Measurements from ENCODE around the gene NUP210.

DNA sequence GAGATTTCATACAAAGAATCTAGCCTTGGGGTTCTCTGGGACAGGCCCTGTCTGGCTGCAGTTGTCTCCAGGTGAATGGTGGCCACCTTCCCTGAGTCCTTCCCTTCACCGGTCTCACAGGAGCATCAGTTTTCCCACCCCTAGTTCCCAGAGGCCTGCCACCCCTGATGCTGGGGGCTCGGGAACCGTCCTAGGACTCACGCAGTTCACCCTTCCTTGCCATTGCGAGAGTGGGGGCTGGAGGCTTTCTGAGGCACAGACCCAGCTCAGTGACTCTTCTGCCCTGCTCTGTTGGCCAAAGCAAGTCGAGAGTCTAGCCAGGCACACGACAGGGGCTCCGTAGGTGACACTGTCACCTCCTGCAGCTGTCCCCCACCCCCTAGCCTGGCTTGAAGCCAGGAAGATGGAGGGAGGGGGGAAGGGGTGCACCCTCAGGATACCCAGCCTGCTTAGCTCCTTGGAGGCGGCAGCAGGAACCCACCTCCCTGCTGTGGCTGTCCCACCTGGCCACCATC, 130.3 kb downstream of the NUP210 start:
- TF ChIP-seq POLR2A (IDR thresholded peaks at IDR 0.05), result no peak
- TF ChIP-seq, protein P1, sequence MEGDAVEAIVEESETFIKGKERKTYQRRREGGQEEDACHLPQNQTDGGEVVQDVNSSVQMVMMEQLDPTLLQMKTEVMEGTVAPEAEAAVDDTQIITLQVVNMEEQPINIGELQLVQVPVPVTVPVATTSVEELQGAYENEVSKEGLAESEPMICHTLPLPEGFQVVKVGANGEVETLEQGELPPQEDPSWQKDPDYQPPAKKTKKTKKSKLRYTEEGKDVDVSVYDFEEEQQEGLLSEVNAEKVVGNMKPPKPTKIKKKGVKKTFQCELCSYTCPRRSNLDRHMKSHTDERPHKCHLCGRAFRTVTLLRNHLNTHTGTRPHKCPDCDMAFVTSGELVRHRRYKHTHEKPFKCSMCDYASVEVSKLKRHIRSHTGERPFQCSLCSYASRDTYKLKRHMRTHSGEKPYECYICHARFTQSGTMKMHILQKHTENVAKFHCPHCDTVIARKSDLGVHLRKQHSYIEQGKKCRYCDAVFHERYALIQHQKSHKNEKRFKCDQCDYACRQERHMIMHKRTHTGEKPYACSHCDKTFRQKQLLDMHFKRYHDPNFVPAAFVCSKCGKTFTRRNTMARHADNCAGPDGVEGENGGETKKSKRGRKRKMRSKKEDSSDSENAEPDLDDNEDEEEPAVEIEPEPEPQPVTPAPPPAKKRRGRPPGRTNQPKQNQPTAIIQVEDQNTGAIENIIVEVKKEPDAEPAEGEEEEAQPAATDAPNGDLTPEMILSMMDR (IDR thresholded peaks at IDR 0.05), result no peak

Measured in suprapubic skin (tissue), 3 donors.